Stomach (tissue), 9 donors: ENCODE results near the gene C9orf50. TPM values are rescaled to one million over a fixed set of nuclear protein-coding genes. Genes with fewer than 3 reads are reported as not detected.

Experiments used
- DNase-seq, 2 donors: peaks; one replicate each; pipeline versions ENCODE4 v3.0.0 to v3.0.0-alpha.2; 2013 to 2019
- H3K27ac ChIP-seq, 5 donors: fragments of 200-600 bp in 4 of 5; sonication (generic) in 4 of 5; one replicate each; pipeline ENCODE4 v1.5.1; 2013 to 2019; ENCODE audit warnings: mild to moderate bottlenecking in 1 of 5, moderate library complexity in 1 of 5
- H3K27me3 ChIP-seq, 3 donors: fragments of 200-600 bp; sonication (generic); one replicate each; pipeline ENCODE4 v1.5.1; 2017 to 2019; ENCODE audit warnings: mixed run types in 1 of 3
- H3K36me3 ChIP-seq, 4 donors: fragments of 200-600 bp; sonication (generic); 1 replicate in 3 of 4; 2 replicates in 1 of 4; pipeline ENCODE4 v1.5.1; 2016 to 2019
- H3K4me1 ChIP-seq, 4 donors: fragments of 200-600 bp; sonication (generic); one replicate each; pipeline ENCODE4 v1.5.1; 2016 to 2019
- H3K4me3 ChIP-seq, 4 donors: fragments of 200-600 bp; sonication (generic) in 3 of 4; one replicate each; pipeline ENCODE4 v1.5.1; 2016 to 2019; ENCODE audit warnings: mild to moderate bottlenecking in 1 of 4
- H3K9me3 ChIP-seq, 4 donors: fragments of 200-600 bp; sonication (generic); one replicate each; pipeline ENCODE4 v1.5.1; 2016 to 2019
- CTCF ChIP-seq, 7 experiments: fragments of 450-650 bp in 4 of 7; fragments of 200-600 bp in 3 of 7; sonication (generic) in 3 of 7; IDR thresholded peaks; one replicate each; pipeline ENCODE4 v1.5.1; 2016 to 2019; ENCODE audit warnings: antibody characterized with exemption in 7 of 7, control low read depth in 2 of 7, mild to moderate bottlenecking in 1 of 7
- EP300 ChIP-seq: sonication (generic); formaldehyde crosslinking; IDR thresholded peaks from one replicate; pipeline ENCODE4 v1.6.1; 2017; ENCODE audit warnings: antibody characterized with exemption
- POLR2A ChIP-seq, 4 donors: fragments of 450-650 bp; IDR thresholded peaks; one replicate each; pipeline ENCODE4 v1.6.1; 2016; ENCODE audit warnings: antibody characterized with exemption in 4 of 4, control low read depth in 2 of 4, mild to moderate bottlenecking in 1 of 4, moderate library complexity in 1 of 4
- POLR2AphosphoS5 ChIP-seq, 3 donors: sonication (generic); formaldehyde crosslinking; IDR thresholded peaks; one replicate each; pipeline ENCODE4 v1.6.1; 2016; ENCODE audit warnings: antibody characterized with exemption in 3 of 3
- WGBS, 5 donors: extraction: QIAGEN DNeasy Blood & Tissue Kit in 3 of 5; methylation state at CpG; one replicate each; pipeline versions ENCODE4 v1.1.5 to v1.1.7; 2013 to 2018; 5-methylcytosine and 5-hydroxymethylcytosine counted together
- intact Hi-C: fragments of 100-400 bp; cut with DNase I; formaldehyde crosslinking; loops from one replicate; pipeline ENCODE4 v1.15.1; 2023; ENCODE audit warnings: low total_unique reads
- polyA plus RNA-seq, 3 donors: library from polyadenylated mRNA; stranded (reverse); fragments of 200-250 nt; gene quantifications; one replicate each; pipeline ENCODE4 v1.2.3, GENCODE V29; 2013
- total RNA-seq, 5 donors: library from RNA; depleted of rRNA; stranded (reverse); fragments of >200 nt; gene quantifications; one replicate each; pipeline versions ENCODE4 v1.1.0 to v1.2.3, GENCODE V29; 2014 to 2016
- donor health status: healthy with polysubstance abuse.
- donor health status: Bipolar disorder and iron deficiency.
- donor health status: healthy.

Gene C9orf50
- total and polyA plus RNA-seq, 8 donors, result 0.13 TPM; not detected in 7

GRCh38 chr9:129612815-129613519 lies 7.9 kb downstream of the C9orf50 start:
- H3K9me3 ChIP-seq, result no peaks in the 10 kb centered on the region
- no peak overlapping the region for H3K4me3 ChIP-seq
- intact Hi-C loops, result loop anchor here (5.0 kb wide), 1 partner anchor 476 kb away; no protein-coding TSS in a partner anchor
- H3K27me3 ChIP-seq, result no peaks in the 10 kb centered on the region
- 39 to 75% (median 61%) methylated on average over 8 to 15 of the region's 15 CpGs for WGBS, 5 donors
- TF ChIP-seq POLR2A (IDR thresholded peaks at IDR 0.05) (no peak), CTCF (IDR thresholded peaks at IDR 0.05) (no peak), POLR2AphosphoS5 (IDR thresholded peaks at IDR 0.05) (no peak), EP300 (no peak)
- DNase-seq, result peak in 1 of 2 donors; percentile 47
- H3K4me1 ChIP-seq, result peaks cover 25 to 55% (median 44%) of the 10 kb centered on the region in 4 donors
- peak overlapping the region in 4 of 5 donors; percentile 36 to 63 (median 37) for H3K27ac ChIP-seq
- H3K36me3 ChIP-seq, result no peaks in the 10 kb centered on the region

DNA sequence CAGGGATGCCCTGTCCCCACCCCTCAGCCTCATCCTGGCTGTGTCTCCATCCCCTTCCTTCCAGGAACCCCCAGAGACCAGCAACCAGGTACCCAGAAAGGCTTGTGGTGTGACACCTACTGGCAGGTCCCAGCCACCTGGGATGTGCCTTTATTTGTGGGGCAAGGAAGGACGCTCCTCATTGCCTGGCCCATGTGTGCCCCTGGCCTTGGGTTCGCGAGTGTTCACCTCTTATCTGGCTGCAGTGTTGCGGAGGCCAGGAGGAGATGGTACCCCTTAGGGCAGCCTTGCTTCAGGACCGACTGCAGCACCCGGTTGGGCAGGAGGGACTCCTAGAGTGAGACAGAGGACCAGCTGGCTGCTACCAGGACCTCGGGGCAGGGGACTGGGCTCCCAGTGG lies 8.8 kb downstream of the C9orf50 start:
- no peaks in the 10 kb centered on the region for H3K36me3 ChIP-seq
- intact Hi-C loops, result loop anchor here (5.0 kb wide), 1 partner anchor 475 kb away; no protein-coding TSS in a partner anchor
- H3K27ac ChIP-seq, result peak overlapping the region in 2 of 5 donors; percentile 94

GRCh38 chr9:129611307-129611800 lies 9.5 kb downstream of the C9orf50 start:
- intact Hi-C loops, result loop anchor here (5.0 kb wide), 1 partner anchor 474 kb away; no protein-coding TSS in a partner anchor

More for the DNA sequence above, 8.8 kb downstream of the C9orf50 start:
- H3K4me3 ChIP-seq, result no peak overlapping the region
- DNase-seq, result no peak
- peaks cover 33 to 63% (median 52%) of the 10 kb centered on the region in 4 donors for H3K4me1 ChIP-seq
- H3K27me3 ChIP-seq, result no peaks in the 10 kb centered on the region
- 60 to 68% (median 63%) methylated on average over 7 of the region's 7 CpGs for WGBS, 5 donors
- TF ChIP-seq POLR2AphosphoS5 (IDR thresholded peaks at IDR 0.05), result no peak
- no peaks in the 10 kb centered on the region for H3K9me3 ChIP-seq

DNA sequence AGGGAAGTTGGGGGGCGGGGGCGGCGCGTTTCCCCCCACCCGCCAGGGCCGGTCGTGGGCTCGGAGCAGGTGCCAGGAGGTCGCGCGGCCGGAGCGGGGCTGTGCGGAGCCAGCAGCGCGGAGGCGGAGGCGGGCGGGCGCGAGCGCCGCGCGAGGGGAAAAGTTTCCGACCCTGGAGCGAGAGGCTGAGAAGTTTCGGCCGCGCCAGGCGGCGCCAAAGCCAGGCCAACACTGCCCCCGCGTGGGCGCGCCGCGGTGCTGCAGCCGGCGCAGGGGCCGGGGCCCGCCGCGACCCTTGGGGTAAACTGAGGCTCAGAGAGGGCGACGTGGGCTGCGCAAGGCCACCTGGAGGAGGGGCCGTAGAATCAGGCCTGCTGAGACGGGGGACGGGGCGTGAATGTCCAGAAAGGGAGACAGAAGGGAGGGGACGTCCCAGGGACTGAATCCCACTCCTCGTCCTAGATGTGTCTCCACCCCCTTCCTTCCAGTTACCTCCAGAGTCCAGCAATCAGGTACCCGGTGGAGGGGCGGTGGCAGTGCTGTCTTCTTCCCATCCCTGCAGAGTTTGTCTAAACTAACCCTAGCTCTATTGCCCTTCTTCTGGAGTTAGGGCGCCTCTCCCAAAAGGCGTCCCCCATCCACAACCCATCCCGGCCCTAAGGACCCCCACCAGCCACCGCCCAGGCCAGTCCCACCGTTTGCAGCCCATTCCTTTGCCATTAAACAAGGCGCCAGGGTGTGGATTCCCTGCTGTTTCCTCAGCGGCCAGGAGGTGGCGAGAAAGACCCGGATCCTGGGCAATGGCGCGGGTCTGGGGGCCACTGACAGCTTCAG lies 10.2 kb downstream of the C9orf50 start:
- Histone ChIP-seq H3K4me1 (peaks cover 37 to 68% (median 58%) of the 10 kb centered on the region in 4 donors), H3K27me3 (no peaks in the 10 kb centered on the region), H3K36me3 (no peaks in the 10 kb centered on the region), H3K27ac (peak overlapping the region; percentile 89 to 98 (median 94)), H3K4me3 (peak overlapping the region; percentile 65 to 69 (median 66)), H3K9me3 (no peaks in the 10 kb centered on the region)
- TF ChIP-seq CTCF (IDR thresholded peaks at IDR 0.05) (peak in 6 of 7 experiments; percentile 6 to 98 (median 90)), POLR2A (IDR thresholded peaks at IDR 0.05) (no peak), POLR2AphosphoS5 (IDR thresholded peaks at IDR 0.05) (peak in 2 of 3 donors; percentile 30 to 41), EP300 (no peak)
- 0 to 1% (median 1%) methylated on average over 35 to 66 of the region's 66 CpGs for WGBS, 5 donors
- intact Hi-C loops, result loop anchor here (5.0 kb wide), 1 partner anchor 473 kb away; no protein-coding TSS in a partner anchor
- DNase-seq, result peak; percentile 82 to 91

More at GRCh38 chr9:129611307-129611800, 9.5 kb downstream of the C9orf50 start:
- peak overlapping the region; percentile 65 to 69 (median 66) for H3K4me3 ChIP-seq
- 23 to 28% (median 24%) methylated on average over 12 of the region's 12 CpGs for WGBS, 5 donors
- no peak for TF ChIP-seq POLR2AphosphoS5 (IDR thresholded peaks at IDR 0.05)
- TF ChIP-seq CTCF (IDR thresholded peaks at IDR 0.05), result no peak
- no peak for TF ChIP-seq EP300
- no peak for TF ChIP-seq POLR2A (IDR thresholded peaks at IDR 0.05)
- no peak for DNase-seq
- peak overlapping the region in 4 of 5 donors; percentile 89 to 98 (median 94) for H3K27ac ChIP-seq
- H3K36me3 ChIP-seq, result no peaks in the 10 kb centered on the region
- H3K9me3 ChIP-seq, result no peaks in the 10 kb centered on the region
- H3K4me1 ChIP-seq, result peaks cover 37 to 68% (median 58%) of the 10 kb centered on the region in 4 donors
- no peaks in the 10 kb centered on the region for H3K27me3 ChIP-seq
